Caco-2 (cell line): ENCODE measurements around the gene GSG1L. TPM values are rescaled to one million over a fixed set of nuclear protein-coding genes. Genes with fewer than 3 reads are reported as not detected.
"Not testable (repeated sequence)": the region's sequence is repeated elsewhere in the genome, so short reads cannot be mapped to it uniquely, and the experiment has no call there.

Experiments
- BruUV-seq: library from RNA; stranded (reverse); fragments of 400-500 nt; replicated peaks from 2 replicates; lab custom pipeline; 2021; lab: Mats Ljungman, UMichigan
- CTCF ChIA-PET: fragments of 300-600 bp; sonication (Branson Sonifier 250); formaldehyde crosslinking; loops from one replicate; lab custom pipeline; 2022; ENCODE audit warnings: antibody characterized with exemption; lab: Charles Lee
- POLR2A ChIA-PET: fragments of 300-600 bp; sonication (Branson Sonifier 250); formaldehyde crosslinking; loops from one replicate; lab custom pipeline; 2022; ENCODE audit warnings: antibody characterized with exemption; lab: Charles Lee
- DNase-seq, 2 experiments: peaks; one replicate each; pipeline versions ENCODE4 v3.0.0 to v3.0.0-alpha.2; 2020 to 2022
- H3K27me3 ChIP-seq: replicated peaks from 2 replicates; pipeline ENCODE4 v1.6.0; 2011; ENCODE audit warnings: low read length; ENCODE audit not compliant: control insufficient read depth, insufficient read depth
- H3K36me3 ChIP-seq: 2 replicates; pipeline ENCODE4 v1.5.1; 2011; ENCODE audit warnings: low read length; ENCODE audit not compliant: control insufficient read depth, insufficient read depth
- H3K4me1 ChIP-seq: fragments of 250-450 bp; sonication (Bioruptor Pico); 2 replicates; pipeline ENCODE4 v1.5.1; 2020; ENCODE audit warnings: mild to moderate bottlenecking
- H3K4me3 ChIP-seq: 2 replicates; pipeline ENCODE4 v1.5.1; 2011; ENCODE audit warnings: low read depth, mild to moderate bottlenecking, control low read depth, low read length
- H3K9me3 ChIP-seq: fragments of 250-450 bp; sonication (Bioruptor Pico); 2 replicates; pipeline ENCODE4 v1.5.1; 2020; ENCODE audit warnings: mild to moderate bottlenecking, moderate library complexity
- H3K27ac Mint-ChIP-seq: one replicate; pipeline ENCODE4 v1.8.0; 2022; ENCODE audit warnings: mixed read lengths; ENCODE audit not compliant: unreplicated experiment
- H3K27me3 Mint-ChIP-seq: one replicate; pipeline ENCODE4 v1.8.0; 2022; ENCODE audit warnings: mixed read lengths; ENCODE audit not compliant: insufficient read depth, unreplicated experiment
- H3K36me3 Mint-ChIP-seq: one replicate; pipeline ENCODE4 v1.8.0; 2022; ENCODE audit warnings: mild to moderate bottlenecking, mixed read lengths; ENCODE audit not compliant: insufficient read depth, unreplicated experiment
- H3K4me1 Mint-ChIP-seq: one replicate; pipeline ENCODE4 v1.8.0; 2022; ENCODE audit warnings: low read depth, mixed read lengths; ENCODE audit not compliant: unreplicated experiment
- H3K4me3 Mint-ChIP-seq: one replicate; pipeline ENCODE4 v1.8.0; 2022; ENCODE audit warnings: mild to moderate bottlenecking, moderate library complexity, mixed read lengths; ENCODE audit not compliant: unreplicated experiment
- H3K9me3 Mint-ChIP-seq: one replicate; pipeline ENCODE4 v1.8.0; 2022; ENCODE audit warnings: mixed read lengths; ENCODE audit not compliant: unreplicated experiment
- intact Hi-C: fragments of 100-400 bp; cut with micrococcal nuclease; formaldehyde crosslinking; loops from one replicate; pipeline ENCODE4 v1.10.0; 2022; ENCODE audit not compliant: unreplicated experiment
- total RNA-seq: library from RNA; stranded (reverse); gene quantifications from 2 replicates; pipeline ENCODE4 v1.2.3, GENCODE V29; 2022
- TF ChIP-seq, protein P1 (sequence below), 2 experiments: fragments of 200-600 bp in 1 of 2; IDR thresholded peaks; 1 replicate in 1 of 2; 2 replicates in 1 of 2; pipeline versions ENCODE4 v1.5.1 to v1.8.0; 2011 to 2022; ENCODE audit warnings: antibody characterized with exemption in 1 of 2, control low read depth in 1 of 2, inconsistent platforms in 1 of 2, low read depth in 1 of 2, low read length in 1 of 2, mild to moderate bottlenecking in 1 of 2, moderate library complexity in 1 of 2; ENCODE audit not compliant: insufficient read depth in 1 of 2, severe bottlenecking in 1 of 2, unreplicated experiment in 1 of 2

Gene GSG1L
- total RNA-seq, 1 experiment from 2014 or later = not detected

DNA sequence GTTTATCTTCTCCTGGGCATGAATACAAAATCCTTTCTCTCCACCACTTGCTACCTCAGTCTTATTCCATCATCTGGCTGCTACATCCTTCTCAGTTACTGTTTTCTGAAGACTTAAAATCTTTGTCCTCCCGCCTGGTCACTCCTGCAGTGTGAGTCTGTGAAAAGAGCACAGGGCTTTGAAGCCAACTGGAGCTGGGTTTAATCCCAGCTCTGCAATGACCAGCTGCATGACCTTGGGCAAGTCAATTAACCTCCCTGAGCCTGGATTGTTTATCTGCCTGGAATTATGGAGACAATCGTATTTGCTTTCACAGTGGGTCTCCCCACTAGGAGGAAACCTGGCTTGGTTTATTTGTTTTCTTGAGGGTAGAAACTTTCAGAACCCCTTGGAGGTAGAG is 183.2 kb downstream of the GSG1L start:
- peaks cover 16% of the 10 kb centered on the region for H3K27me3 Mint-ChIP-seq
- DNase-seq = no peak
- TF ChIP-seq, protein P1, sequence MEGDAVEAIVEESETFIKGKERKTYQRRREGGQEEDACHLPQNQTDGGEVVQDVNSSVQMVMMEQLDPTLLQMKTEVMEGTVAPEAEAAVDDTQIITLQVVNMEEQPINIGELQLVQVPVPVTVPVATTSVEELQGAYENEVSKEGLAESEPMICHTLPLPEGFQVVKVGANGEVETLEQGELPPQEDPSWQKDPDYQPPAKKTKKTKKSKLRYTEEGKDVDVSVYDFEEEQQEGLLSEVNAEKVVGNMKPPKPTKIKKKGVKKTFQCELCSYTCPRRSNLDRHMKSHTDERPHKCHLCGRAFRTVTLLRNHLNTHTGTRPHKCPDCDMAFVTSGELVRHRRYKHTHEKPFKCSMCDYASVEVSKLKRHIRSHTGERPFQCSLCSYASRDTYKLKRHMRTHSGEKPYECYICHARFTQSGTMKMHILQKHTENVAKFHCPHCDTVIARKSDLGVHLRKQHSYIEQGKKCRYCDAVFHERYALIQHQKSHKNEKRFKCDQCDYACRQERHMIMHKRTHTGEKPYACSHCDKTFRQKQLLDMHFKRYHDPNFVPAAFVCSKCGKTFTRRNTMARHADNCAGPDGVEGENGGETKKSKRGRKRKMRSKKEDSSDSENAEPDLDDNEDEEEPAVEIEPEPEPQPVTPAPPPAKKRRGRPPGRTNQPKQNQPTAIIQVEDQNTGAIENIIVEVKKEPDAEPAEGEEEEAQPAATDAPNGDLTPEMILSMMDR (IDR thresholded peaks at IDR 0.05; ENCODE audit: insufficient read depth in 1 of 2, low read depth in 1 of 2, low read length in 1 of 2, severe bottlenecking in 1 of 2, unreplicated experiment in 1 of 2) = no peak
- BruUV-seq = no TSS peak
- Histone ChIP-seq H3K36me3 (no peaks in the 10 kb centered on the region), H3K27me3 (no peaks in the 10 kb centered on the region), H3K4me3 (no peak overlapping the region), H3K9me3 (no peaks in the 10 kb centered on the region), H3K4me1 (no peaks in the 10 kb centered on the region)
- no peak overlapping the region for H3K27ac Mint-ChIP-seq
- H3K36me3 Mint-ChIP-seq = no peaks in the 10 kb centered on the region
- no peak overlapping the region for H3K4me3 Mint-ChIP-seq
- POLR2A ChIA-PET = no interaction called here
- CTCF ChIA-PET = no interaction called here
- H3K4me1 Mint-ChIP-seq = no peaks in the 10 kb centered on the region
- intact Hi-C loops = no loop called here
- peaks cover 16% of the 10 kb centered on the region for H3K9me3 Mint-ChIP-seq

DNA sequence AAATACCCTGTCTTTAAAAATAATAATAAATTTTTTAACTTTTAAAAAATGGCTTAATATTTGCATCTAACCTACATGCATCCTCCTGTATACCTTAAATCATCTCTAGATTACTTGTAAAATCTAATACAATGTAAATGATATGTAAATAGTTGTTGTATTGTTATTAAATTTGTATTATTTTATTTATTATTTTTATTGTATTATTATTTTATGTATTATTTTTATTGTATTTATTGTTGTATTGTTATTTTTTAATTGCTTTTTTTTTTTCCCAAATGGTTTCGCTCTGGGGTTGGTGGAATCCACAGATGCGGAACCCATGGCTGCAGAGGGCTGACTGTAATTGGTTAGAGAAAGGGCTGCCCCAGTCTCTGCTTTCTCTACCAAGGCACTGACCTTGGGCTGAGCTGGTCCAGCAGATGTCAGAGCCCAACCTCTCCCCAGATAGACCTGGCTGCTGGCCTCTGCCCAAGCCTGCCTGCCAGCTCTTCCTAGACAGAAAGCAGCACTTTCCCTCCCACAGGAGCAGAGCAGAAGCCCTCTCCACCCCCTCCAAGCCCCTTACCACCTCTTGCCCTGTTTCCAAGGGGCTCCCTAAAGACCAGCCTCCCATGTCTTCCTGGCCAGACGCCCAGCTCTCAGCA is 183.8 kb downstream of the GSG1L start:
- ChIA-PET POLR2A (no interaction called here), CTCF (no interaction called here)
- no peak overlapping the region for H3K4me3 Mint-ChIP-seq
- peaks cover 16% of the 10 kb centered on the region for H3K27me3 Mint-ChIP-seq
- Histone ChIP-seq H3K9me3 (no peaks in the 10 kb centered on the region), H3K4me3 (no peak overlapping the region), H3K36me3 (no peaks in the 10 kb centered on the region), H3K27me3 (no peaks in the 10 kb centered on the region), H3K4me1 (no peaks in the 10 kb centered on the region)
- H3K9me3 Mint-ChIP-seq = peaks cover 22% of the 10 kb centered on the region
- no peak for DNase-seq
- no peak overlapping the region for H3K27ac Mint-ChIP-seq
- TF ChIP-seq, protein P1 (IDR thresholded peaks at IDR 0.05; ENCODE audit: insufficient read depth in 1 of 2, low read depth in 1 of 2, low read length in 1 of 2, severe bottlenecking in 1 of 2, unreplicated experiment in 1 of 2) = no peak
- H3K36me3 Mint-ChIP-seq = no peaks in the 10 kb centered on the region
- BruUV-seq = no TSS peak
- H3K4me1 Mint-ChIP-seq = no peaks in the 10 kb centered on the region
- intact Hi-C loops = no loop called here

DNA sequence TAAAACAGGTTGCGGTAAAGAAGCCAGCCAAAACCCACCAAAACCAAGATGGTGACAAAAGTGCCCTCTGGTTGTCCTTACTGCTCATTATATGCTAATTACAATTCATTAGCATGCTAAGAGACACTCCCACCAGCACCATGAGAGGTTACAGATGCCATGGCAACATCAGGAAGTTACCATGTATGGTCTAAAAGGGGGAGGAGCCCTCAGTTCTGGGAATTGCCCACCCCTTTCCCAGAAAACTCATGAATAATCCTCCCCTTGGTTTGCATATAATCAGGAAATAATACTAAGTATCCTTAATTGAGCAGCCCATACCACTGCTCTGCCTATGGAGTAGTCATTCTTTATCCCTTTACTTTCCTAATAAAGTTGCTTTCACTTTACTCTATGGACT is 190.9 kb downstream of the GSG1L start:
- CTCF ChIA-PET = not testable (repeated sequence)

More for the DNA sequence above, 190.9 kb downstream of the GSG1L start:
- BruUV-seq, H3K27me3 Mint-ChIP-seq, H3K4me3 Mint-ChIP-seq, H3K36me3 ChIP-seq, H3K4me1 ChIP-seq, H3K9me3 ChIP-seq, H3K27me3 ChIP-seq, H3K27ac Mint-ChIP-seq, POLR2A ChIA-PET, intact Hi-C loops, H3K4me3 ChIP-seq, DNase-seq, H3K4me1 Mint-ChIP-seq, H3K36me3 Mint-ChIP-seq: not testable (repeated sequence)
- peaks cover 18% of the 10 kb centered on the region for H3K9me3 Mint-ChIP-seq
